ENCODE results near the gene SSTR5. TPM values are rescaled to one million over a fixed set of nuclear protein-coding genes. Genes with fewer than 3 reads are reported as not detected.

The SSTR5 gene
- total and polyA plus RNA-seq, 2 experiments from 2014 or later: 0.77 to 1.3 TPM

GRCh38 chr16:1058216-1058615 is 14.3 kb upstream of the SSTR5 start:
- no peak overlapping the region for H3K4me3 ChIP-seq
- H3K27ac ChIP-seq: no peak overlapping the region
- H4K20me1 ChIP-seq (ENCODE audit: insufficient read depth, poor library complexity, severe bottlenecking): no peaks in the 10 kb centered on the region
- no peaks in the 10 kb centered on the region for H3K27me3 ChIP-seq
- TF ChIP-seq EZH2phosphoT487 (IDR thresholded peaks at IDR 0.05; ENCODE audit: low read depth, severe bottlenecking, unreplicated experiment) (no peak), EZH2 (IDR thresholded peaks at IDR 0.05; ENCODE audit: borderline replicate concordance) (no peak), CTCF (IDR thresholded peaks at IDR 0.05; ENCODE audit: poor library complexity) (no peak)
- DNase-seq (ENCODE audit: low spot score): no peak
- 93% methylated on average over 3 of the region's 14 CpGs for WGBS (ENCODE audit: low lambda C conversion rate, missing lambda C conversion rate)
- no peak overlapping the region for H2AFZ ChIP-seq
- H3K9me2 ChIP-seq (replicated peaks; ENCODE audit: insufficient read depth): no peaks in the 10 kb centered on the region
- peaks cover 3% of the 10 kb centered on the region for H3K4me1 ChIP-seq (ENCODE audit: insufficient read depth)
- H3K9me3 ChIP-seq (ENCODE audit: low read depth): no peaks in the 10 kb centered on the region
- H3K79me2 ChIP-seq: no peaks in the 10 kb centered on the region
- H3K36me3 ChIP-seq (replicated peaks; ENCODE audit: insufficient read depth, low read depth): no peaks in the 10 kb centered on the region
- H3K4me2 ChIP-seq: no peak overlapping the region

- DNase-seq (ENCODE audit: low spot score): no peak
- no peaks in the 10 kb centered on the region for H3K9me3 ChIP-seq (ENCODE audit: low read depth)
- no peak overlapping the region for H3K27ac ChIP-seq
- no peaks in the 10 kb centered on the region for H3K27me3 ChIP-seq
- H3K4me2 ChIP-seq: no peak overlapping the region
- no peaks in the 10 kb centered on the region for H3K79me2 ChIP-seq
- H3K4me3 ChIP-seq: no peak overlapping the region
- 94% methylated on average over 3 of the region's 3 CpGs for WGBS (ENCODE audit: low lambda C conversion rate, missing lambda C conversion rate)
- H2AFZ ChIP-seq: no peak overlapping the region
- H3K9me2 ChIP-seq (replicated peaks; ENCODE audit: insufficient read depth): no peaks in the 10 kb centered on the region
- peaks cover 3% of the 10 kb centered on the region for H3K4me1 ChIP-seq (ENCODE audit: insufficient read depth)
- no peaks in the 10 kb centered on the region for H4K20me1 ChIP-seq (ENCODE audit: insufficient read depth, poor library complexity, severe bottlenecking)
- H3K36me3 ChIP-seq (replicated peaks; ENCODE audit: insufficient read depth, low read depth): no peaks in the 10 kb centered on the region
- TF ChIP-seq EZH2 (IDR thresholded peaks at IDR 0.05; ENCODE audit: borderline replicate concordance) (no peak), EZH2phosphoT487 (IDR thresholded peaks at IDR 0.05; ENCODE audit: low read depth, severe bottlenecking, unreplicated experiment) (no peak), CTCF (IDR thresholded peaks at IDR 0.05; ENCODE audit: poor library complexity) (no peak)
Measured at GRCh38 chr16:1059310-1059709, 13.2 kb upstream of the SSTR5 start.

GRCh38 chr16:1060416-1061340 is 11.9 kb upstream of the SSTR5 start:
- TF ChIP-seq EZH2 (IDR thresholded peaks at IDR 0.05; ENCODE audit: borderline replicate concordance) (no peak), EZH2phosphoT487 (IDR thresholded peaks at IDR 0.05; ENCODE audit: low read depth, severe bottlenecking, unreplicated experiment) (no peak), CTCF (IDR thresholded peaks at IDR 0.05; ENCODE audit: poor library complexity) (no peak)
- no peak for DNase-seq (ENCODE audit: low spot score)
- H3K4me2 ChIP-seq: no peak overlapping the region
- H2AFZ ChIP-seq: no peak overlapping the region
- no peaks in the 10 kb centered on the region for H3K9me2 ChIP-seq (replicated peaks; ENCODE audit: insufficient read depth)
- H3K4me3 ChIP-seq: no peak overlapping the region
- H3K27ac ChIP-seq: no peak overlapping the region
- H4K20me1 ChIP-seq (ENCODE audit: insufficient read depth, poor library complexity, severe bottlenecking): no peaks in the 10 kb centered on the region
- no peaks in the 10 kb centered on the region for H3K79me2 ChIP-seq
- H3K9me3 ChIP-seq (ENCODE audit: low read depth): no peaks in the 10 kb centered on the region
- WGBS (ENCODE audit: low lambda C conversion rate, missing lambda C conversion rate): 92% methylated on average over 41 of the region's 42 CpGs
- H3K27me3 ChIP-seq: no peaks in the 10 kb centered on the region
- no peaks in the 10 kb centered on the region for H3K36me3 ChIP-seq (replicated peaks; ENCODE audit: insufficient read depth, low read depth)
- H3K4me1 ChIP-seq (ENCODE audit: insufficient read depth): no peaks in the 10 kb centered on the region

All from hepatocyte (in vitro differentiated cells).